Measurements from ENCODE around the gene XIAP.
"Not testable (repeated sequence)": the region's sequence is repeated elsewhere in the genome, so short reads cannot be mapped to it uniquely, and the experiment has no call there.

Gene XIAP

GRCh38 chrX:123830309-123830708 lies 29.5 kb upstream of the XIAP start:
- H3K27ac Mint-ChIP-seq, result peak overlapping the region; percentile 30 to 84 (median 68)

GRCh38 chrX:123833387-123833786 lies 26.5 kb upstream of the XIAP start:
- H3K4me1 Mint-ChIP-seq, result peaks cover 7% of the 10 kb centered on the region
- no peaks in the 10 kb centered on the region for H3K36me3 Mint-ChIP-seq (ENCODE audit: low read depth)
- H3K27ac Mint-ChIP-seq, result no peak overlapping the region
- TF ChIP-seq CTCF (IDR thresholded peaks at IDR 0.05; ENCODE audit: unreplicated experiment in 3 of 3), result peak; percentile 53 to 66 (median 58)
- no peak overlapping the region for H3K4me3 Mint-ChIP-seq
- H3K9me3 Mint-ChIP-seq, result peaks cover 15% of the 10 kb centered on the region
- peaks cover 4% of the 10 kb centered on the region for H3K27me3 Mint-ChIP-seq (ENCODE audit: low read depth)

More at GRCh38 chrX:123830309-123830708, 29.5 kb upstream of the XIAP start:
- peaks cover 4% of the 10 kb centered on the region for H3K27me3 Mint-ChIP-seq (ENCODE audit: low read depth)
- peaks cover 7% of the 10 kb centered on the region for H3K4me1 Mint-ChIP-seq
- H3K4me3 Mint-ChIP-seq, result no peak overlapping the region
- TF ChIP-seq CTCF (IDR thresholded peaks at IDR 0.05; ENCODE audit: unreplicated experiment in 3 of 3), result no peak
- no peaks in the 10 kb centered on the region for H3K36me3 Mint-ChIP-seq (ENCODE audit: low read depth)
- peaks cover 15% of the 10 kb centered on the region for H3K9me3 Mint-ChIP-seq

GRCh38 chrX:123834116-123834515 lies 25.7 kb upstream of the XIAP start:
- H3K36me3 Mint-ChIP-seq (ENCODE audit: low read depth), result no peaks in the 10 kb centered on the region
- H3K4me1 Mint-ChIP-seq, result peaks cover 7% of the 10 kb centered on the region
- H3K27ac Mint-ChIP-seq, result peak overlapping the region in 2 of 3 experiments; percentile 36 to 37
- peaks cover 4% of the 10 kb centered on the region for H3K27me3 Mint-ChIP-seq (ENCODE audit: low read depth)
- TF ChIP-seq CTCF (IDR thresholded peaks at IDR 0.05; ENCODE audit: unreplicated experiment in 3 of 3), result no peak
- H3K4me3 Mint-ChIP-seq, result no peak overlapping the region
- peaks cover 15% of the 10 kb centered on the region for H3K9me3 Mint-ChIP-seq

GRCh38 chrX:123835661-123836371 lies 24.0 kb upstream of the XIAP start:
- H3K9me3 Mint-ChIP-seq, result peaks cover 7% of the 10 kb centered on the region
- peaks cover 4% of the 10 kb centered on the region for H3K27me3 Mint-ChIP-seq (ENCODE audit: low read depth)
- peaks cover 7% of the 10 kb centered on the region for H3K4me1 Mint-ChIP-seq
- no peak overlapping the region for H3K27ac Mint-ChIP-seq
- H3K4me3 Mint-ChIP-seq, result no peak overlapping the region
- H3K36me3 Mint-ChIP-seq (ENCODE audit: low read depth), result no peaks in the 10 kb centered on the region
- TF ChIP-seq CTCF (IDR thresholded peaks at IDR 0.05; ENCODE audit: unreplicated experiment in 3 of 3), result no peak

- not testable (repeated sequence) for H3K27me3 Mint-ChIP-seq (ENCODE audit: low read depth)
These were observed 14.7 kb upstream of the XIAP start for GRCh38 chrX:123845129-123845528.

GRCh38 chrX:123846577-123847038 lies 13.2 kb upstream of the XIAP start:
- H3K27ac Mint-ChIP-seq, result no peak overlapping the region
- no peak for TF ChIP-seq CTCF (IDR thresholded peaks at IDR 0.05; ENCODE audit: unreplicated experiment in 3 of 3)
- H3K9me3 Mint-ChIP-seq, result peaks cover 19% of the 10 kb centered on the region
- no peaks in the 10 kb centered on the region for H3K4me1 Mint-ChIP-seq
- no peaks in the 10 kb centered on the region for H3K36me3 Mint-ChIP-seq (ENCODE audit: low read depth)
- H3K4me3 Mint-ChIP-seq, result no peak overlapping the region
- H3K27me3 Mint-ChIP-seq (ENCODE audit: low read depth), result no peaks in the 10 kb centered on the region

More at GRCh38 chrX:123845129-123845528, 14.7 kb upstream of the XIAP start:
- H3K27ac Mint-ChIP-seq; H3K4me3 Mint-ChIP-seq; H3K36me3 Mint-ChIP-seq (ENCODE audit: low read depth); H3K4me1 Mint-ChIP-seq: not testable (repeated sequence)
- peaks cover 16% of the 10 kb centered on the region for H3K9me3 Mint-ChIP-seq

Data from nephron (organoid).